Small intestine (tissue), 7 donors: ENCODE measurements around the gene EXOC3. TPM values are rescaled to one million over a fixed set of nuclear protein-coding genes. Genes with fewer than 3 reads are reported as not detected.

Experiments
- DNase-seq, 2 donors: peaks; one replicate each; pipeline versions ENCODE4 v3.0.0 to v3.0.0-alpha.2; 2013
- FAIRE-seq: peaks from 2 replicates; lab custom pipeline; 2012; peaks lifted over from hg19 to GRCh38; lab: Jason Lieb, UNC
- H3K27ac ChIP-seq, 3 donors: one replicate each; pipeline ENCODE4 v1.5.1; 2013; ENCODE audit warnings: low read length in 2 of 3, mild to moderate bottlenecking in 2 of 3, control low read depth in 1 of 3, inconsistent platforms in 1 of 3, low read depth in 1 of 3, moderate library complexity in 1 of 3
- H3K27me3 ChIP-seq, 3 donors: one replicate each; pipeline ENCODE4 v1.6.1; 2013; ENCODE audit warnings: low read length in 3 of 3, inconsistent platforms in 1 of 3; ENCODE audit not compliant: control insufficient read depth in 3 of 3, insufficient read depth in 3 of 3
- H3K36me3 ChIP-seq, 3 donors: one replicate each; pipeline ENCODE4 v1.6.1; 2013; ENCODE audit warnings: low read length in 3 of 3, inconsistent platforms in 1 of 3, low read depth in 1 of 3, mild to moderate bottlenecking in 1 of 3, moderate library complexity in 1 of 3; ENCODE audit not compliant: control insufficient read depth in 3 of 3, insufficient read depth in 2 of 3
- H3K4me1 ChIP-seq, 3 donors: one replicate each; pipeline ENCODE4 v1.6.1; 2013; ENCODE audit warnings: low read length in 2 of 3, inconsistent platforms in 1 of 3, low read depth in 1 of 3, mild to moderate bottlenecking in 1 of 3, moderate library complexity in 1 of 3; ENCODE audit not compliant: control insufficient read depth in 3 of 3, insufficient read depth in 2 of 3
- H3K4me3 ChIP-seq, 3 donors: one replicate each; pipeline ENCODE4 v1.5.1; 2013; ENCODE audit warnings: low read length in 3 of 3, control low read depth in 1 of 3, inconsistent platforms in 1 of 3, low read depth in 1 of 3, mild to moderate bottlenecking in 1 of 3, moderate library complexity in 1 of 3
- H3K9me3 ChIP-seq, 2 donors: one replicate each; pipeline ENCODE4 v1.6.1; 2013; ENCODE audit warnings: low read depth in 1 of 2, low read length in 1 of 2; ENCODE audit not compliant: control insufficient read depth in 2 of 2, insufficient read depth in 1 of 2
- WGBS, 3 donors: extraction: QIAGEN DNeasy Blood & Tissue Kit; methylation state at CpG; one replicate each; pipeline ENCODE4 v1.1.7; 2013; 5-methylcytosine and 5-hydroxymethylcytosine counted together
- polyA plus RNA-seq, 4 donors: library from polyadenylated mRNA; stranded (reverse) in 3 of 4; unstranded in 1 of 4; fragments of 200-250 nt in 3 of 4; fragments of 120-200 nt in 1 of 4; gene quantifications; one replicate each; pipeline versions ENCODE4 v1.2.1 to v1.2.3, GENCODE V29; 2013
- donor health status: healthy with polysubstance abuse.
- donor health status: control.
- donor health status: control.
- donor health status: Bipolar disorder and iron deficiency.
- donor health status: healthy.

The EXOC3 gene
- polyA plus RNA-seq, 4 donors: 47.2 to 85.7 (median 64.4) TPM

GRCh38 chr5:488744-489688 is 46.0 kb downstream of the EXOC3 start:
- FAIRE-seq (no peak), DNase-seq (no peak)
- Histone ChIP-seq H3K36me3 (peaks cover 0 to 84% (median 9%) of the 10 kb centered on the region in 3 donors), H3K27ac (no peak overlapping the region), H3K27me3 (peaks cover 4 to 6% (median 5%) of the 10 kb centered on the region in 3 donors), H3K4me3 (no peak overlapping the region), H3K9me3 (no peaks in the 10 kb centered on the region), H3K4me1 (peaks cover 0 to 6% (median 2%) of the 10 kb centered on the region in 3 donors)
- WGBS, 3 donors: 55 to 68% (median 61%) methylated on average over 36 to 40 of the region's 40 CpGs

- Histone ChIP-seq H3K27ac (no peak overlapping the region), H3K9me3 (no peaks in the 10 kb centered on the region), H3K36me3 (peaks cover 0 to 86% (median 9%) of the 10 kb centered on the region in 3 donors), H3K4me1 (peaks cover 0 to 6% (median 2%) of the 10 kb centered on the region in 3 donors), H3K4me3 (no peak overlapping the region), H3K27me3 (peaks cover under 1 to 6% (median 2%) of the 10 kb centered on the region in 3 donors)
- DNase-seq (no peak), FAIRE-seq (no peak)
- 71 to 76% (median 72%) methylated on average over 21 of the region's 21 CpGs for WGBS, 3 donors
Measured at GRCh38 chr5:489689-490080, 46.7 kb downstream of the EXOC3 start.

- Histone ChIP-seq H3K27ac (no peak overlapping the region), H3K9me3 (no peaks in the 10 kb centered on the region), H3K27me3 (peaks cover 0 to 6% (median 2%) of the 10 kb centered on the region in 3 donors), H3K4me3 (no peak overlapping the region), H3K4me1 (peaks cover 0 to 6% (median 2%) of the 10 kb centered on the region in 3 donors), H3K36me3 (peaks cover 0 to 83% (median 9%) of the 10 kb centered on the region in 3 donors)
- 81 to 87% (median 82%) methylated on average over 48 of the region's 48 CpGs for WGBS, 3 donors
- FAIRE-seq (no peak), DNase-seq (no peak)
Measured at GRCh38 chr5:490116-491106, 47.4 kb downstream of the EXOC3 start.

GRCh38 chr5:491119-491855 is 48.3 kb downstream of the EXOC3 start:
- H3K4me3 ChIP-seq: no peak overlapping the region
- H3K27ac ChIP-seq: no peak overlapping the region
- H3K36me3 ChIP-seq: peaks cover 0 to 81% (median 9%) of the 10 kb centered on the region in 3 donors
- DNase-seq (no peak), FAIRE-seq (no peak)
- peaks cover 0 to 3% of the 10 kb centered on the region in 2 donors for H3K9me3 ChIP-seq
- peaks cover 0 to 10% (median 0%) of the 10 kb centered on the region in 3 donors for H3K4me1 ChIP-seq
- H3K27me3 ChIP-seq: peaks cover 0 to 11% (median 2%) of the 10 kb centered on the region in 3 donors
- WGBS, 3 donors: 78 to 93% (median 83%) methylated on average over 47 to 52 of the region's 52 CpGs

GRCh38 chr5:491856-492155 is 48.8 kb downstream of the EXOC3 start:
- no peak overlapping the region for H3K4me3 ChIP-seq
- FAIRE-seq (no peak), DNase-seq (no peak)
- H3K9me3 ChIP-seq: peaks cover 0 to 3% of the 10 kb centered on the region in 2 donors
- peaks cover 0 to 11% (median 2%) of the 10 kb centered on the region in 3 donors for H3K27me3 ChIP-seq
- H3K4me1 ChIP-seq: peaks cover 0 to 11% (median 0%) of the 10 kb centered on the region in 3 donors
- peaks cover 0 to 79% (median 9%) of the 10 kb centered on the region in 3 donors for H3K36me3 ChIP-seq
- WGBS, 3 donors: 75 to 85% (median 81%) methylated on average over 16 to 19 of the region's 19 CpGs
- no peak overlapping the region for H3K27ac ChIP-seq

GRCh38 chr5:492314-492893 is 49.4 kb downstream of the EXOC3 start:
- DNase-seq (no peak), FAIRE-seq (no peak)
- Histone ChIP-seq H3K9me3 (peaks cover 0 to 3% of the 10 kb centered on the region in 2 donors), H3K4me3 (no peak overlapping the region), H3K27me3 (peaks cover 0 to 11% (median 2%) of the 10 kb centered on the region in 3 donors), H3K36me3 (peaks cover 0 to 82% (median 9%) of the 10 kb centered on the region in 3 donors), H3K27ac (no peak overlapping the region), H3K4me1 (peaks cover 0 to 15% (median 2%) of the 10 kb centered on the region in 3 donors)
- WGBS, 3 donors: 59 to 63% (median 60%) methylated on average over 14 to 18 of the region's 18 CpGs

- Histone ChIP-seq H3K36me3 (peaks cover 0 to 81% (median 9%) of the 10 kb centered on the region in 3 donors), H3K4me1 (peaks cover 0 to 20% (median 2%) of the 10 kb centered on the region in 3 donors), H3K27ac (no peak overlapping the region), H3K27me3 (peaks cover 0 to 11% (median 2%) of the 10 kb centered on the region in 3 donors), H3K9me3 (peaks cover 0 to 3% of the 10 kb centered on the region in 2 donors), H3K4me3 (no peak overlapping the region)
- DNase-seq (no peak), FAIRE-seq (no peak)
- WGBS, 3 donors: 62 to 78% (median 68%) methylated on average over 21 to 26 of the region's 26 CpGs
Measured at GRCh38 chr5:493119-493701, 50.2 kb downstream of the EXOC3 start.
